ENCODE results near the gene FER1L5. TPM values are rescaled to one million over a fixed set of nuclear protein-coding genes. Genes with fewer than 3 reads are reported as not detected.
"Not testable (repeated sequence)": the region's sequence is repeated elsewhere in the genome, so short reads cannot be mapped to it uniquely, and the experiment has no call there.

Gene FER1L5
- total RNA-seq, 2 experiments from 2014 or later = not detected

DNA sequence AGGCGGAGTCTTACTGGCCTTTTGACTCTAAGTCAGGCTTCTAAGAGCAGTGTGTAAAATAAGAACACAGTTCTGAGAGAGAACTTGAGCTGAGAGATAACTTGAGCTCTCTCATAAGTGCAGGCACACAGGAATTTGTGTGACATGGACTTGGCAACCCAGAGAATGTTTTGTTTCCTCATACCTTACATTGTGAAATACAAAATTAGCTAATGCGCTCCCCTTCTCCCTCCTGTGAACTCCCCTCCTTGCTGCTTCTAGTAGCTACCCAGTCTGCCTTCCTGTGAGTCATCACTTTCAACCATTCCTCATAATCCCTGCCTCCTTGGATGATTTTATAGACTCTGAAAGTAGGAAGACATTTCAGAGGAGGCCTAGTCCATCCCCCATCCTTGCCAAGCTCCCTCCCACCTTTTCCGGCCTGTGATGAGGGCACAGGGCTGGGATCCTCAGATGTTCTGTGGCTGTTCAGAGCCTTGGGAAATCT lies 22.6 kb downstream of the FER1L5 start:
- Mint-ChIP-seq H3K4me1 (no peaks in the 10 kb centered on the region), H3K27ac (no peak overlapping the region), H3K36me3 (ENCODE audit: low read depth) (no peaks in the 10 kb centered on the region), H3K27me3 (peaks cover 6% of the 10 kb centered on the region), H3K9me3 (no peaks in the 10 kb centered on the region), H3K4me3 (no peak overlapping the region)
- no peak for DNase-seq
- CTCF ChIA-PET = no interaction called here
- POLR2A ChIA-PET = no interaction called here

DNA sequence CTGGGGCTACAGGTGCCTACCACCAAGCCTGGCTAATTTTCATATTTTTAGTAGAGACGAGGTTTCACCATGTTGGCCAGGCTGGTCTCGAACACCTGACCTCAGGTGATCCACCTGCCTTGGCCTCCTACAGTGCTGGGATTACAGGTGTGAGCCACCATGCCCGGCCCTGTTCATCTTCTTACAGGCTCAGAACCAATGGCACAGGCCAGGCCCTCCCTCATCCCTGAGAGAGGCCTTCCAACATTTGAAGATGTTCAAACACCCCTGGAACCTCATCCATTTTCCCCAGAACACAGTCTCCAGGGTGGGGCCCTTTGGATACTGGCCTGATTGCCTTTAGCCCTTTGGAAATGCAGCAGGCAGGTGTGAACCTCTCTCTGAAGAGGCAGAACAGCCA lies 23.2 kb downstream of the FER1L5 start:
- POLR2A ChIA-PET, H3K27me3 Mint-ChIP-seq: not testable (repeated sequence)

DNA sequence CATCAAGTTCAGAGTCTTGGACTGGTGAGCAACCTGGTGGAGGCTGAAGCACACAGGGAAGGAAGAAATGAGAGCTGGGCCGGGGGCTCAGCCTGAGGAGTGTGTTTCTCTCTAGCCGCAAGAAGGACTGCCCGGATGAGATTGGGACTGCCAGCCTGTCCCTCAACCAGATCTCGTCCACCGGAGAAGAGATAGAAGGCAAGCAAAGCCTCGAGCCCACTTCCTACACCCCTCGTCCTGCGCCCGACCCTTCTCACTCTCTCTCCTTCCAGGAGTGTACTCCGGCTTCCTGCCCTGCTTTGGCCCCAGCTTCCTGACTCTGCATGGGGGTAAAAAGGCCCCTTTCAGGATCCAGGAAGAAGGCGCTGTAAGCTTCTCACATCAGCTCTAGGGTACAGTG lies 26.2 kb downstream of the FER1L5 start:
- DNase-seq = no peak
- Mint-ChIP-seq H3K27me3 (peaks cover 9% of the 10 kb centered on the region), H3K4me3 (no peak overlapping the region), H3K9me3 (no peaks in the 10 kb centered on the region), H3K27ac (no peak overlapping the region), H3K4me1 (no peaks in the 10 kb centered on the region), H3K36me3 (ENCODE audit: low read depth) (no peaks in the 10 kb centered on the region)
- ChIA-PET POLR2A (no interaction called here), CTCF (no interaction called here)

More for the DNA sequence above, 23.2 kb downstream of the FER1L5 start:
- not testable (repeated sequence) for H3K4me3 Mint-ChIP-seq; H3K36me3 Mint-ChIP-seq (ENCODE audit: low read depth); H3K27ac Mint-ChIP-seq; DNase-seq; H3K4me1 Mint-ChIP-seq; H3K9me3 Mint-ChIP-seq
- CTCF ChIA-PET = interaction anchor here (0.6 kb wide), 1 partner anchor 99 kb away, joined by 3 read pairs; no protein-coding TSS in a partner anchor

DNA sequence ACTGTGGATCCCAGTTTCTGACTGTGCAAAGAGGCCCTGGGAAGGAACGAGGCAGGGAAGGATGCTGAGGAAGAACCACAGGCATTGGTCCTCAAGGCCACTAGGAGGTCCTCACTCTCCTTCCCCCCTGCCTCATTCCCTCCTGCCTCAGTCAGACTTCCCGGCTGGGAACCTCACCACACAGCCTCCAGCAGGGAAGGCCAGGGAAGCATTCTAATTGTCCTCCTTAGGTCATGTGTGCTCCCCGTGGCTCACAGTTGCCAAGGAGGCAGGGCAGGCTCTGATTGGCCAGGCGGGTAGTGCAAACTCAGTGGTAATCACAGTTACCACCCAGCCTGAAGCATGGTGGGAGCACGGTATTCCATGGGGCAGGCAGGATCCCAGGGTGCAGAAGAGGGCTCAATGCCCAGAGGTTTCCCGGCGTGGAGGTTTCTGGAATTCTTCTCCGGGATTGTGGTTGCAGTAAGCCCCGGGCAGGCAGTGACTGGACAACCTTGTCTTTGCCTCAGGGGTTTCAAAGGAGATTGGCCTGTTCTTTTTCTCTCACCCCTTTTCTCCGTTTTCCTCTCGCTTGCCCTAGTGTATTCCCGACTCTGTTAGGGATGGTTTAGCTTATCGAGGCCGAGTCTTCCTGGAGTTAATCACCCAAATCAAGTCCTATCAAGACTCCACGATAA lies 27.1 kb downstream of the FER1L5 start:
- H3K27me3 Mint-ChIP-seq = peaks cover 8% of the 10 kb centered on the region
- no peak overlapping the region for H3K27ac Mint-ChIP-seq
- H3K4me3 Mint-ChIP-seq = no peak overlapping the region
- ChIA-PET POLR2A (no interaction called here), CTCF (no interaction called here)
- no peaks in the 10 kb centered on the region for H3K4me1 Mint-ChIP-seq
- DNase-seq = no peak
- H3K36me3 Mint-ChIP-seq (ENCODE audit: low read depth) = no peaks in the 10 kb centered on the region
- no peaks in the 10 kb centered on the region for H3K9me3 Mint-ChIP-seq

DNA sequence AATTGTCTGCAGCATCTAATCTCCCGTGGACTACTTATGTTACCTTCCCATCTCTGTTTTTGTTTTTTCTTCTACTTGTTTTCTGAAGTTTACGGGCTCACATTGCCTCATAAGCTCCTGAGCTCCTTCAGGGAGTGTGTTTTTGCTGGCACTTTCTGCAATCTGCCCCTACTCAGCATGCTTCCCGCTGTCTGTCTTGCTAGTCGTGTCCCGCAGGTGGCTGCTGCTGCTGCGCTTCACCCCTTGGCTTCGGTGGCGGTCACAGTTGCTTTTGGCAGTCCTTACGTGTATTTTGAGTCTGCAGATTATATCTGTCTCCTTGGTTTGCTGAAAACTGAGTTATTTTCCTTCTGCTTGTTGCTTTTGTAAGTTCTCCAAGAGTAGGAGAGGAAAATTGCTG lies 37.3 kb downstream of the FER1L5 start:
- CTCF ChIA-PET = no interaction called here

DNA sequence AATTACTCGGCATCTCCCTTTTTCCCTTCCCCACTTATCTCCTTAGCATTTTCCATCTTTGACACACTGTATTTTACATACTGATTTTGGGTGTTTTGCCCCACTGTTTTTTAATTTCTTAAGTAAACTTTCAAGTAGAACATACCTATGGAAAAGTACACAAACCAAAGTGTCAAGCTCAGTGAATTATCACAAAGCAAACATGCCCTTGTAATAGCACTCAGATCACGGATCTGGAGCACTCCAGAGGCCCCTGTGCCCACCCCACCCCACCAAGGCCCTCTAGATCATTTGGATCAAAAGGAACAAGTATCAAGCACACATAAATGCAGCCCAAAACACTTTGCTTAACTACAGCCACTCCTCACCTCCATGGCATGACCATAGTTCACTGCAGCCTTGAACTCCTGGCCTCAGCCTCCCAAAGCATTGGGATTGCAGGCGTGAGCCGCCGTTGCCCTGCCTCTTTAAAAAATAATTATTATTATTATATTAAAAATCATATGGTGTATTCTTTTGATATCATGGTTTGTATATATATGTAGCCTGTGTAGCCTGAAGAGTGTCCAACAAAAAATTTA lies 38.1 kb downstream of the FER1L5 start:
- no peaks in the 10 kb centered on the region for H3K9me3 Mint-ChIP-seq
- H3K27ac Mint-ChIP-seq = no peak overlapping the region
- no peaks in the 10 kb centered on the region for H3K36me3 Mint-ChIP-seq (ENCODE audit: low read depth)
- H3K4me1 Mint-ChIP-seq = no peaks in the 10 kb centered on the region
- ChIA-PET CTCF (no interaction called here), POLR2A (no interaction called here)
- H3K27me3 Mint-ChIP-seq = peaks cover 13% of the 10 kb centered on the region
- H3K4me3 Mint-ChIP-seq = no peak overlapping the region
- no peak for DNase-seq

More for the DNA sequence above, 37.3 kb downstream of the FER1L5 start:
- no peak overlapping the region for H3K4me3 Mint-ChIP-seq
- POLR2A ChIA-PET = no interaction called here
- H3K4me1 Mint-ChIP-seq = no peaks in the 10 kb centered on the region
- no peaks in the 10 kb centered on the region for H3K9me3 Mint-ChIP-seq
- no peak for DNase-seq
- no peak overlapping the region for H3K27ac Mint-ChIP-seq
- H3K27me3 Mint-ChIP-seq = peaks cover 13% of the 10 kb centered on the region
- no peaks in the 10 kb centered on the region for H3K36me3 Mint-ChIP-seq (ENCODE audit: low read depth)

DNA sequence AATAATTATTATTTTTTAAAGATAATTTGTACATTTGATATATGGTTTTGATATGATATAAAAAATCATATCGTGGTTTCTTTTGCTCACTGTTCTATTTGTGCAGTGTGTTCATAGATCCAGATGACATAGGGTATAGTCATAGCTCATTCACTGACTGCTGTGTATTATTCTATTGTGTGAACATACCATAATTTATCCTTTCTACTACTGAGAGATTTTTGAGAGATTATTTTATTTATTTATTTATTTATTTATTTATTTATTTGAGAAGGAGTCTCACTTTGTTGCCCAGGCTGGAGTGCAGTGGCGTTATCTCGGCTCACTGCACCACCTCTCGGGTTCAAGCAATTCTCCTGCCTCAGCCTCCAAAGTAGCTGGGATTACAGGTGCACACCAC lies 39.0 kb downstream of the FER1L5 start:
- peaks cover 13% of the 10 kb centered on the region for H3K27me3 Mint-ChIP-seq
- H3K36me3 Mint-ChIP-seq (ENCODE audit: low read depth) = no peaks in the 10 kb centered on the region
- CTCF ChIA-PET = no interaction called here
- H3K4me3 Mint-ChIP-seq = no peak overlapping the region
- H3K9me3 Mint-ChIP-seq = no peaks in the 10 kb centered on the region
- H3K27ac Mint-ChIP-seq = no peak overlapping the region
- POLR2A ChIA-PET = no interaction called here
- no peaks in the 10 kb centered on the region for H3K4me1 Mint-ChIP-seq
- DNase-seq = no peak

DNA sequence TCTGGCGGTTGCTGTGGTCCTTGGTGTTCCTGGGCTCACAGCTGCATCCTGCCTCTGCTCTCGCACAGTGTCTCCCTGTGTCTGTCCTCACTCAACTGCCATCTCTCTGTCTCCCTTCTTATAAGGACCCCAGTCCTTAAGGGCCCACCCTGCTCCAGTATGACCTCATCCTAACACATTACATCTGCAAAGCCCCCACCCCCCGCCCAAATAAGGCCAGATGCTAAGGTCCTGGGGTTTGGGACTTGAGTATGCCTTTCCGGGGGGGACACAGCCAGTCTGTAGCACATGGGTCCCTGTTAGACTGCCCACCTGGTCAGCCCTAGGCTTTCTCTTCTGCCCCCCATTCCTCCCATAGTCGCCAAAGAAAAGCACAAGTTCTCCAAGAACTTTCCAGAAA lies 40.7 kb downstream of the FER1L5 start:
- Mint-ChIP-seq H3K27ac (no peak overlapping the region), H3K27me3 (peaks cover 13% of the 10 kb centered on the region), H3K4me1 (no peaks in the 10 kb centered on the region), H3K36me3 (ENCODE audit: low read depth) (no peaks in the 10 kb centered on the region), H3K4me3 (no peak overlapping the region), H3K9me3 (no peaks in the 10 kb centered on the region)
- CTCF ChIA-PET = no interaction called here
- POLR2A ChIA-PET = no interaction called here
- DNase-seq = no peak

DNA sequence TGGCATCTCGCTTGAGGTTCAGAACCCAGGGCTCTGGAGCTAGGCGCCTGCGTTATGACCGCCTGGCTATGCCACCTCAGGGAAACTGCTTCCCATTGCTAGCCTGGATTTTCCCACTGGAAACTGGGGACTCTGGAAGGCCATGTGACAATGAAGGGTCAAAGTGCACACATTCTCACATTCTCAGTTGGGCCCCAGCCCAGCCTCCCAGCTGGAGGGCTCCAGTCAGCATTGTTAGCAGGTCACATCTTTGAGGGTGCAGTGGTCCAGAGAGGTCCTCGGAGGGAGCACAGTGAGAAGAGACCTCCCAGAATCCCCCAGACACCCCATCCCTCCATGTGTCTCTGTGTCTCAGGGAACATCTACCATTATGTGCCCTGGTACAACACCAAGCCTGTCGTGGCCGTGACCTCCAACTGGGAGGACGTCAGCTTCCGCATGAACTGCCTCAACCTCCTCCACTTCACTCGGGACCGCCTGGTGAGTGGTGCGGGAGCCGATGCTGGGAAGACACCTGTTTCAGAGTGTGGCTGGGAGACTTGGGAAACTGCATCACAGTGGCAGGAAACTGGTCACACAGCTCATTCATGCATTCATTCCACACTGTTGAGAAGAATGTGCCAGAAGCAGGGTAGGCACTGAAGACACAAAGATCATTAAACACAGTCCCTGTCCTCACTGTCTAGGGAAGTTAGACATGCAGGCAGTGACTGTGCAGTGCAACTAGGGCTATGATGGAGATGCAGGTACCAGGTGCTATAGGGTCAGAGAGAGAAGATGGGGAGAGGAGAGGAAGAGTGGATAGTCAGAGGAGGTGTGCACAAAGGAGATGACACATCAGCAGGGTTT lies 41.6 kb downstream of the FER1L5 start:
- Mint-ChIP-seq H3K4me1 (no peaks in the 10 kb centered on the region), H3K4me3 (no peak overlapping the region), H3K36me3 (ENCODE audit: low read depth) (no peaks in the 10 kb centered on the region), H3K9me3 (no peaks in the 10 kb centered on the region), H3K27me3 (peaks cover 13% of the 10 kb centered on the region), H3K27ac (no peak overlapping the region)
- POLR2A ChIA-PET = no interaction called here
- no peak for DNase-seq
- CTCF ChIA-PET = no interaction called here

DNA sequence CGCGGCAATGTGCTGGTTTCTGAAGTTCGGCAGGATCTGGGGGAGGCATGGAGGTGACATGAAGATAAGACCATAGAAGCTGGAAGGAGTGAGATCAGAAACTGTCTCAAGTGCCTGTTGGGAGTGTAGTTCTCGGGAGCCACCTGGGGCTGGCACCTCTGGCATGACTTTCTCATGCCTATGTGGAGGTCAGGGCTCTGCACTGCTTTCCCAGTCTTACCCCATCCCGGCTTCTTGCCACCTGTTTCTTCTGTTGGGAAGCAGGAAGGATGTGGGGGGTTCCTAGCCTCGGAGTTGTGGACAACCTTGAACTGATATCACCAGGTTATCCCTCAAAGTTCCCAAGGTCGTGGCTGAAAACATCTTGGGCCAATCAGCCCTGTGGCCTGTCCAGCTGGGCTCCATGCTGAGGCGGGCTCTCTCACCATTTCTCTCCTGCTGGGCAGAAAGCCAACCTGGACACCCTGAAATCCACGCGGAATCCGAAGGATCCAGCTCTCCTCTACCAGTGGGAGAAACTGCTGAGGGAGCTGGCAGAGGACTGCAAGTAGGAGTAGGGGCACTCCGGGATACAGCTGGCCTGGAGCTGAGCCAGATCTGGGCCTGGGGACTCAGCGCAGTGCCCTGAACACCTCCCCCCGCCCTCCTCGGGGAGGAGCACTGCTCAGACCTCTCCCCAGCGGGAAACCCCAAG lies 42.5 kb downstream of the FER1L5 start:
- no peaks in the 10 kb centered on the region for H3K4me1 Mint-ChIP-seq
- H3K27ac Mint-ChIP-seq = no peak overlapping the region
- no peaks in the 10 kb centered on the region for H3K36me3 Mint-ChIP-seq (ENCODE audit: low read depth)
- H3K27me3 Mint-ChIP-seq = peaks cover 7% of the 10 kb centered on the region
- no peak for DNase-seq
- H3K4me3 Mint-ChIP-seq = no peak overlapping the region
- POLR2A ChIA-PET = no interaction called here
- CTCF ChIA-PET = no interaction called here
- H3K9me3 Mint-ChIP-seq = no peaks in the 10 kb centered on the region

DNA sequence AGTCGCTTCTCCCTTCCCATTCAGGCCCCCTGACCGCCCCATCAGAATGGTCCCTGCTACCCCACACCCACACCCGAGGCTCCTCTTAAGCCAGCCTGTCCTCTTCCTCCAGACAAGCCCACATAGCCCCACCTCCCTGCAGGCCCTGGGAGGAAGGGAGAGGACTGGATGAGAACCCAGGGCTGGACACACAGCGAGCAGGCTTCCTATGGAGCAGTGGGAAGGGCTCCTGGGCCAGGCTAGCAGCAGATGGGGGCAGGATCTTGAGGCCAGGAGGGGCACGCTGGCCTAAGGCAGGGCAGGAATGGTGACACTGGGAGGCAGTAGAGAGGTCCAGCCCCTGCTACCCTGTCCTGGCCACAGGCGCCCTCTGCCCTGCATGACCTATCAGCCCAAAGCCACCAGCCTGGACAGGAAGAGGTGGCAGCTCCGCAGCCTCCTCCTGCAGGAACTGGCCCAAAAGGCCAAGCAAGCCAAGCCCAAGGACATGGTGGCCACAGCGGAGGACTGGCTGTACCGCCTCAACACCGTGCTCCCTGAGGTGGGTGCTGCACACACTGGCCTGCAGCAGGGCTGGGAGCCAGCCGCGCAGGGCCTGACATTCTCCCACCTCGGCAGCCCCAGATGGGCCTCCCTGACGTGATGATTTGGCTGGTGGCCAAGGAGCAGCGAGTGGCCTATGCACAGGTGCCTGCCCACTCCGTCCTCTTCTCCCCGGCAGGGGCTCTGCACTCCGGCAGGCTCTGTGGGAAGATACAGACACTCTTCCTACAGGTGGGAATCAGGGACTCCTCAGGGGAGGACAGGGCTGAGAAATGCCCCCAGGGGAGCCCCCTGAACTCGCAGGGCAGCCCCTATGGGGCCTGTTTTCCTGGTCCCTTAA lies 43.3 kb downstream of the FER1L5 start:
- no peak overlapping the region for H3K27ac Mint-ChIP-seq
- POLR2A ChIA-PET = no interaction called here
- no peaks in the 10 kb centered on the region for H3K27me3 Mint-ChIP-seq
- CTCF ChIA-PET = no interaction called here
- no peaks in the 10 kb centered on the region for H3K4me1 Mint-ChIP-seq
- H3K36me3 Mint-ChIP-seq (ENCODE audit: low read depth) = no peaks in the 10 kb centered on the region
- H3K4me3 Mint-ChIP-seq = no peak overlapping the region
- no peaks in the 10 kb centered on the region for H3K9me3 Mint-ChIP-seq
- no peak for DNase-seq

DNA sequence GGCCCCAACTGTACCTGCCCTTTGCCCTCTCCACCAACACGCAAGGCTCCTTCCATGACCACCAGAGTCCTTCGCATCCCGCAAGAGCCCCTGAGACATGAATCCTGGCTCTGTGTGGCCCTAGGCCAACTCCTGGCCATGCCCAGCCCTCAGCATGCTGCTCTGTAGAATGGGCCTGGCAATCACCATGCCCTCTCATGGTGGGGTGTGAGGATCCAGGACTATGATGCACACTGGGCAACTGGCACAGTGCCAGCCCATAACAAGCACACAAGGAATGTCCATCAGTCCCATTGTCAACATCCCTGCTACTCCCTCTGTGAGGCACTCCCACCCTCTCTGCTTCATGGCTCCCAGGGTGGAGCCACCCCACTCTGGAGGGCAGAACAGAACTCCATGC lies 44.7 kb downstream of the FER1L5 start:
- ChIA-PET POLR2A (no interaction called here), CTCF (no interaction called here)
- Mint-ChIP-seq H3K27ac (no peak overlapping the region), H3K4me1 (no peaks in the 10 kb centered on the region), H3K4me3 (no peak overlapping the region), H3K9me3 (no peaks in the 10 kb centered on the region), H3K27me3 (no peaks in the 10 kb centered on the region), H3K36me3 (ENCODE audit: low read depth) (no peaks in the 10 kb centered on the region)
- no peak for DNase-seq
